ENCODE measurements around the gene OR5H14.

The OR5H14 gene

GRCh38 chr3:98108162-98108561, 39.1 kb upstream of the OR5H14 start:
- no peak for ATAC-seq
- TF ChIP-seq, protein P1, sequence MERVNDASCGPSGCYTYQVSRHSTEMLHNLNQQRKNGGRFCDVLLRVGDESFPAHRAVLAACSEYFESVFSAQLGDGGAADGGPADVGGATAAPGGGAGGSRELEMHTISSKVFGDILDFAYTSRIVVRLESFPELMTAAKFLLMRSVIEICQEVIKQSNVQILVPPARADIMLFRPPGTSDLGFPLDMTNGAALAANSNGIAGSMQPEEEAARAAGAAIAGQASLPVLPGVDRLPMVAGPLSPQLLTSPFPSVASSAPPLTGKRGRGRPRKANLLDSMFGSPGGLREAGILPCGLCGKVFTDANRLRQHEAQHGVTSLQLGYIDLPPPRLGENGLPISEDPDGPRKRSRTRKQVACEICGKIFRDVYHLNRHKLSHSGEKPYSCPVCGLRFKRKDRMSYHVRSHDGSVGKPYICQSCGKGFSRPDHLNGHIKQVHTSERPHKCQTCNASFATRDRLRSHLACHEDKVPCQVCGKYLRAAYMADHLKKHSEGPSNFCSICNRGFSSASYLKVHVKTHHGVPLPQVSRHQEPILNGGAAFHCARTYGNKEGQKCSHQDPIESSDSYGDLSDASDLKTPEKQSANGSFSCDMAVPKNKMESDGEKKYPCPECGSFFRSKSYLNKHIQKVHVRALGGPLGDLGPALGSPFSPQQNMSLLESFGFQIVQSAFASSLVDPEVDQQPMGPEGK (CRISPR knock-in tag; IDR thresholded peaks at IDR 0.05; ENCODE audit: borderline replicate concordance): no peak
- no peak for TF ChIP-seq RARB (CRISPR knock-in tag; IDR thresholded peaks at IDR 0.05)

DNA sequence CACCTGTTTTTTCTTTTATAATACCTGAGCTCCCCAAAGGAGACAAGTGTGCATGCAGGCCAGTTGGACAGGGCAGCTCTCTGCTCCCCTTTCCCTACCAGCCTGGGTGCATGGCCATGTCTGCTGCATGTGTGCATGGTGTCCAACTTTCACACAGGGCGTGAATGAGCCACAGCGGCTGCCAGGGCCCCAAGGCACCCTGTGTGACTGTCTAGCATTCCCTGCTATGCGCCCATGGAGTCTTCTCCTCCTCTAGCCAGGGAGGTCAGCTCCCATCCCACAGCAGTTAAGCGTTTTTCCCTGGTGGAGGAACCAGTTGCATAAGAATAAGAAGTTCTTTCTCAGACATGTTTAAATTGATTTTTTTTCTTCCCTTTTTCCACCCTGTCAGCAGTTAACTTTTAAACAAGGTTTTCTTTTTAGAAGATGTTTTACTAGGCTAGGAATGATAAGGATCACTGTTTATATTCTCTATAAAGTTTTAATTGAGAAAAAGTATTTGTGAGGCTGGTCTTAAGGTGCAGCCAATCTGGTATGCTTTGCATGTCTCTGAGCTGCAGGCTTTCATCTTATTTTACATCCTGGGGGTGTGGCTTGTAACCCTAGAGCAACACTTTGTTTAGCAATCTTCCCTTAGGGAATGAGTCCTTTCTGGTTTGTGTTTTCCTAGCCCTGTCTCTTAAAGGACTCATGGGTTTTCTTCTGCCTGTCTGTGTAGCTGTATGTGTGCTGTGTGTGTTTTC, 37.3 kb upstream of the OR5H14 start:
- TF ChIP-seq ESRRG (CRISPR knock-in tag; IDR thresholded peaks at IDR 0.05) (no peak), ARNTL (CRISPR knock-in tag; IDR thresholded peaks at IDR 0.05; ENCODE audit: borderline replicate concordance, low read depth) (no peak), ZC3H10 (CRISPR knock-in tag; IDR thresholded peaks at IDR 0.05) (no peak), OSR1 (CRISPR knock-in tag; IDR thresholded peaks at IDR 0.05) (no peak), TOX (CRISPR knock-in tag; IDR thresholded peaks at IDR 0.05; ENCODE audit: borderline replicate concordance) (no peak), ZNF565 (CRISPR knock-in tag; conservative IDR thresholded peaks at IDR 0.05; ENCODE audit: low read depth) (no peak), CSDC2 (CRISPR knock-in tag; IDR thresholded peaks at IDR 0.05) (no peak), BACH2 (CRISPR knock-in tag; IDR thresholded peaks at IDR 0.05; ENCODE audit: borderline replicate concordance) (no peak), SNAI2 (CRISPR knock-in tag; IDR thresholded peaks at IDR 0.05) (no peak)
- TF ChIP-seq, protein P1 (CRISPR knock-in tag; IDR thresholded peaks at IDR 0.05; ENCODE audit: borderline replicate concordance): no peak
- TF ChIP-seq, protein P2, sequence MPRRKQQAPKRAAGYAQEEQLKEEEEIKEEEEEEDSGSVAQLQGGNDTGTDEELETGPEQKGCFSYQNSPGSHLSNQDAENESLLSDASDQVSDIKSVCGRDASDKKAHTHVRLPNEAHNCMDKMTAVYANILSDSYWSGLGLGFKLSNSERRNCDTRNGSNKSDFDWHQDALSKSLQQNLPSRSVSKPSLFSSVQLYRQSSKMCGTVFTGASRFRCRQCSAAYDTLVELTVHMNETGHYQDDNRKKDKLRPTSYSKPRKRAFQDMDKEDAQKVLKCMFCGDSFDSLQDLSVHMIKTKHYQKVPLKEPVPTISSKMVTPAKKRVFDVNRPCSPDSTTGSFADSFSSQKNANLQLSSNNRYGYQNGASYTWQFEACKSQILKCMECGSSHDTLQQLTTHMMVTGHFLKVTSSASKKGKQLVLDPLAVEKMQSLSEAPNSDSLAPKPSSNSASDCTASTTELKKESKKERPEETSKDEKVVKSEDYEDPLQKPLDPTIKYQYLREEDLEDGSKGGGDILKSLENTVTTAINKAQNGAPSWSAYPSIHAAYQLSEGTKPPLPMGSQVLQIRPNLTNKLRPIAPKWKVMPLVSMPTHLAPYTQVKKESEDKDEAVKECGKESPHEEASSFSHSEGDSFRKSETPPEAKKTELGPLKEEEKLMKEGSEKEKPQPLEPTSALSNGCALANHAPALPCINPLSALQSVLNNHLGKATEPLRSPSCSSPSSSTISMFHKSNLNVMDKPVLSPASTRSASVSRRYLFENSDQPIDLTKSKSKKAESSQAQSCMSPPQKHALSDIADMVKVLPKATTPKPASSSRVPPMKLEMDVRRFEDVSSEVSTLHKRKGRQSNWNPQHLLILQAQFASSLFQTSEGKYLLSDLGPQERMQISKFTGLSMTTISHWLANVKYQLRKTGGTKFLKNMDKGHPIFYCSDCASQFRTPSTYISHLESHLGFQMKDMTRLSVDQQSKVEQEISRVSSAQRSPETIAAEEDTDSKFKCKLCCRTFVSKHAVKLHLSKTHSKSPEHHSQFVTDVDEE (CRISPR knock-in tag; IDR thresholded peaks at IDR 0.05): no peak
- ATAC-seq: no peak

DNA sequence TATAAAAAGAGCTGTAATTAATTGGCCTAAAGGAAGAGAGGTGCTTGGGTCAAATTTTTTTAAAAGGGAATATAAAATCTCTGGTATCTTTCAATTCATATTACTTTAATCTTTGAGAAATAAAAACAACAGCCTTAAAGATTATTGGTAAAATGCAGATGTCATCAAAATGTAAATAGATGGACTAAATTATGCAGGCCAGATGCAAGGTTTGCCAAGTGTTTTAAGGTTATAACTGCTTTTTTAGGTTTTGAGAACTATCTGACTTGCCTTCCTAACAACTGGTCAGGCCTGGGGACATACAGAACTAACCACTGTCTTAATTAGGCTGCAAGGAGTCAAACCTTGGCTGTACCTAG, 36.8 kb upstream of the OR5H14 start:
- no peak for TF ChIP-seq GLIS3 (CRISPR knock-in tag; IDR thresholded peaks at IDR 0.05)
- TF ChIP-seq TOX (CRISPR knock-in tag; IDR thresholded peaks at IDR 0.05; ENCODE audit: borderline replicate concordance): no peak
- TF ChIP-seq ESRRG (CRISPR knock-in tag; IDR thresholded peaks at IDR 0.05): no peak
- no peak for TF ChIP-seq RARB (CRISPR knock-in tag; IDR thresholded peaks at IDR 0.05)
- TF ChIP-seq, protein P3, sequence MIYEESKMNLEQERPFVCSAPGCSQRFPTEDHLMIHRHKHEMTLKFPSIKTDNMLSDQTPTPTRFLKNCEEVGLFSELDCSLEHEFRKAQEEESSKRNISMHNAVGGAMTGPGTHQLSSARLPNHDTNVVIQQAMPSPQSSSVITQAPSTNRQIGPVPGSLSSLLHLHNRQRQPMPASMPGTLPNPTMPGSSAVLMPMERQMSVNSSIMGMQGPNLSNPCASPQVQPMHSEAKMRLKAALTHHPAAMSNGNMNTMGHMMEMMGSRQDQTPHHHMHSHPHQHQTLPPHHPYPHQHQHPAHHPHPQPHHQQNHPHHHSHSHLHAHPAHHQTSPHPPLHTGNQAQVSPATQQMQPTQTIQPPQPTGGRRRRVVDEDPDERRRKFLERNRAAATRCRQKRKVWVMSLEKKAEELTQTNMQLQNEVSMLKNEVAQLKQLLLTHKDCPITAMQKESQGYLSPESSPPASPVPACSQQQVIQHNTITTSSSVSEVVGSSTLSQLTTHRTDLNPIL (CRISPR knock-in tag; IDR thresholded peaks at IDR 0.05; ENCODE audit: low read depth): no peak
- no peak for TF ChIP-seq SNAI2 (CRISPR knock-in tag; IDR thresholded peaks at IDR 0.05)
- TF ChIP-seq, protein P2 (CRISPR knock-in tag; IDR thresholded peaks at IDR 0.05): no peak
- no peak for TF ChIP-seq PPARA (CRISPR knock-in tag; IDR thresholded peaks at IDR 0.05; ENCODE audit: borderline replicate concordance)
- TF ChIP-seq, protein P1 (CRISPR knock-in tag; IDR thresholded peaks at IDR 0.05; ENCODE audit: borderline replicate concordance): no peak
- TF ChIP-seq ZFP3 (CRISPR knock-in tag; IDR thresholded peaks at IDR 0.05): no peak
- TF ChIP-seq, protein P4, sequence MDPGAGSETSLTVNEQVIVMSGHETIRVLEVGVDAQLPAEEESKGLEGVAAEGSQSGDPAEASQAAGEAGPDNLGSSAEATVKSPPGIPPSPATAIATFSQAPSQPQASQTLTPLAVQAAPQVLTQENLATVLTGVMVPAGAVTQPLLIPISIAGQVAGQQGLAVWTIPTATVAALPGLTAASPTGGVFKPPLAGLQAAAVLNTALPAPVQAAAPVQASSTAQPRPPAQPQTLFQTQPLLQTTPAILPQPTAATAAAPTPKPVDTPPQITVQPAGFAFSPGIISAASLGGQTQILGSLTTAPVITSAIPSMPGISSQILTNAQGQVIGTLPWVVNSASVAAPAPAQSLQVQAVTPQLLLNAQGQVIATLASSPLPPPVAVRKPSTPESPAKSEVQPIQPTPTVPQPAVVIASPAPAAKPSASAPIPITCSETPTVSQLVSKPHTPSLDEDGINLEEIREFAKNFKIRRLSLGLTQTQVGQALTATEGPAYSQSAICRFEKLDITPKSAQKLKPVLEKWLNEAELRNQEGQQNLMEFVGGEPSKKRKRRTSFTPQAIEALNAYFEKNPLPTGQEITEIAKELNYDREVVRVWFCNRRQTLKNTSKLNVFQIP (CRISPR knock-in tag; IDR thresholded peaks at IDR 0.05; ENCODE audit: borderline replicate concordance, low read depth): no peak
- ATAC-seq: no peak
